ENCODE data around the gene VAPB.
"Not testable (repeated sequence)": the region's sequence is repeated elsewhere in the genome, so short reads cannot be mapped to it uniquely, and the experiment has no call there.

VAPB gene

DNA sequence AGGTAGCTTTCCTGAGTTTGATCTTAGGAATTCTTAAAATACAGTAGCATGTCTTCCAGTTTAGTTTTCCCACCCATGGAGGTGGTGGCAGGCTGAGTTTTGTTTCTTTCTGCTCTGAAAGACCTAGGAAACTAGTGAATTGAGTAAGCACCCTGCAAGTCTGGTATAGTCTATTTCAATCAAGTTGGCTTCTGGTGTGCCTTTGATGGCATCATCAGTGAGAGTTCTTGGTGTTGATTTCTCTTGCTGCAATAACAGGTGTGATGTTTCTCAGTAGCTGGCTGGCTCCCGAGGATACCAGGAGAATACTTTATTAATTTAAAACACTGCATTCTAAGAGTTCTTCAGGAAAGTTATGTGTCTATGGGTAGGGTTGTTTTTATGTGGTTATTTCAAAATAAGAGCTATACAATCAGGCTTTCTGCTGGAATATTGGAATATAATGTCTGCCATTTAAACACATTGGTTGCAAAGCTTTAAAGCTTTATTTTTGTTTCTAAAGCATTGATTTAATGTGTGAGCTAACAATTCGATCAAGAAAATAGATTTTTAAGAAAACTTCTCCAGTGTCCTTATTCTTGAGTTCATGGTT, 19.0 kb downstream of the VAPB start:
- no peak for DNase-seq

GRCh38 chr20:58408603-58409246, 19.7 kb downstream of the VAPB start:
- DNase-seq: no peak

- DNase-seq: not testable (repeated sequence)
Measured at GRCh38 chr20:58414216-58414615, 25.2 kb downstream of the VAPB start.

- DNase-seq: not testable (repeated sequence)
Measured at GRCh38 chr20:58414786-58415185, 25.8 kb downstream of the VAPB start.

DNA sequence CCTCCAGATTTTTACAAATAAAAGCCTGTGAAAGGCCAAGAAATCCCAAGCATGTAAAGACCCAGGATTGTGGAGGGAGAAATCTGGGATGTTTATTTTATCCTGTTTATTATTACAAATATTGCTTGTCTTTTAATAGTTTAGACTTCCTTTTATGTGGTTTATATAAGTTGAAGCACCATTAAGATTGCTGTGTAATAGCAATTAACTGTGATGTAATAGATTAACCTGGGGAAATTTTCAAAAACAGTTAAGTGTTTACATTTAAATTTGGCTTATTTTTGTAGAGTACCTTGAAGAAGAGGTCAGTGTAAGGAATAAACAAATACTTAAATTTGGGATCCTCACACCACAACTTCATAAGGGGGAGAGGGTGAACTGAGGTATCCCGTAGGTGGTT, 27.0 kb downstream of the VAPB start:
- no peak for DNase-seq

GRCh38 chr20:58416835-58417234, 27.8 kb downstream of the VAPB start:
- no peak for DNase-seq

DNA sequence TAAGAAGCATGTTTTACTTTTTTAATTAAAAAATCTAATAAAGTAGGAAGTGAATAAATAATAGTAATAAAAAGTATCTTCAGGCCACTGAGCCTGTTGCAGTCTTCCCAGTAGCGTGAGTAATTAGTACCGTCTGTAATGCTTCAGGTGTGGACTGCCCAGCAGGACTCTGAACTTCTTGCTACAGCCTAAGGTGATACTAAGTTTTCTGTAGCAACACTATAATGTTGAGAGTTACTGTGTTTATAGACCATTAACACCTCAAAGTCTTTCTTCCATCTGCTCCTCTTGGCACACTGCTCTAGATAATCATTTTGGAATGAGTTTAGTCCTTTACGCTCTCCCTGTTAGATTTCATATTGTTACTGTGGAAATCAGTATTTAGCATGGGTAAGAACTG, 28.4 kb downstream of the VAPB start:
- DNase-seq: no peak

GRCh38 chr20:58418949-58419748, 30.1 kb downstream of the VAPB start:
- no peak for DNase-seq

DNA sequence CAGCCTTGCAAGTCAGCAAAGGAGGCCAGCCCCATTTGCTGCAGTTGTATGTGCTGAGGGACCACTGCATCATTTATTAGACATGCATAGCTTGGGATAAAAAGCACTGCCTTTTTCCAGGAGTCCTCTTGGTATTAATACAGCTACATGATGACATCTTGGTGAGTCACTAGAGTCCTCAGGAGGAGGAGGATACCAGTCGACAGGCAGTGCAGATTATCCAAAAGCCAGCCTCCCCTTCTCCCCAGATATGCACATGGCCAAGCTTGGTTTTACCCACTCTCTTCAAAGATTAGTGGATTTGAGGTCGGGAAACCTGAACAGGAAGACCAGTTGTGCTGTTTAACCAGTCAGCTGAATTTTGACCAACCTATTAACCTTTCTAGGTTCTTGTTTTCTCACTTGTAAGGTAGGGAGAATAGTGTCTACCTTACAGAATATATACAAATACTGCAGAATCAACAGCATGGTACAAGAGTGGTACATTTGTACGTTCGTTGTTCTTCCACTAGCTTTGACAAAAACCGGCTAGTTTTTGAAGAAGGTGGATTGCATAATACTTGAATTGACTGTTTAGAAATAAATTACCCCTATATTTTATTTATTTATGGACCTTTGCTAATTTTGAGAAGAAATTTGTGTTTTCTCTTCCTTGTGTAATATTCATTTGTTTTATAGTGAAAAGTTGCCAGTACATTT, 31.9 kb downstream of the VAPB start:
- no peak for DNase-seq

DNA sequence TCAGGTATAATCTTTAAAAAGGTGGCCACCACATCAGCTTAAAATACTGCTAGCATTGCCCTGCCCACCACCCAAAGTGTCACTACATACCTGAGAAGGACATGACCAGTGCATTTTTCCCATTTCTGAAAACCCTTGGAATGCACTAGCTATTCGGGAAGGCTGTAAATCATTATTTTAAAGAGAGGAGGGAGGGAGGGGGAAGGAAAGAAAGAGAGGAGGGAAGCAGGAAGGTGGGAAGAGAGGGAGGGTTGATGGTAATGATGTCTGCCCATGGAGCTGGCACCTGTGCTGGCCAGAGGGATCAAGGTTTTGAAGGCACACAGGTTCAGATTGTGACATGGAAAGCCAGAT, 32.4 kb downstream of the VAPB start:
- no peak for DNase-seq

- DNase-seq: no peak
Measured at GRCh38 chr20:58424218-58424969, 35.4 kb downstream of the VAPB start.

GRCh38 chr20:58427571-58427970, 38.5 kb downstream of the VAPB start:
- DNase-seq: not testable (repeated sequence)

GRCh38 chr20:58428364-58428763, 39.3 kb downstream of the VAPB start:
- DNase-seq: no peak

DNA sequence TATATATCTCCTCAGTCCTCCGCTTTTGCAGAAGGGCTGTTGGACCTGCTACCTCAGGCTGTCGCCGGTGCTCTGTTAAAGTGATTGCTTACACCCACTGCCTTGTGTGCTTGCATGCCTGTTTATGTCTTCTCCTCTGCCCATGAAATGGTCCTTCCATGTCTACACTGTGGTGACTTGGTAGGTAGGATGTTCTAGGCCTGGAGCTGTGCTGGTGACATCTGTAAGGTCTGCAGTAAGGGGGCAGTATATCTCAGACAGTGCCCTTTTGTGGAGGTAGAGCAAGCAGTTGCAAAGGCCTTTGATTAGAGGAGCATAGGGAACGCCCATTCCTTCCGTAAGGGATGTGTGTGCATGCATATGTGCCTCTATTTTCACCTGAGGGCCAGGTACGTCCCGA, 40.3 kb downstream of the VAPB start:
- no peak for DNase-seq

- no peak for DNase-seq
Measured at GRCh38 chr20:58431134-58431533, 42.1 kb downstream of the VAPB start.

- no peak for DNase-seq
Measured at GRCh38 chr20:58432186-58432954, 43.3 kb downstream of the VAPB start.

- no peak for DNase-seq
Measured at GRCh38 chr20:58433029-58433647, 44.1 kb downstream of the VAPB start.

DNA sequence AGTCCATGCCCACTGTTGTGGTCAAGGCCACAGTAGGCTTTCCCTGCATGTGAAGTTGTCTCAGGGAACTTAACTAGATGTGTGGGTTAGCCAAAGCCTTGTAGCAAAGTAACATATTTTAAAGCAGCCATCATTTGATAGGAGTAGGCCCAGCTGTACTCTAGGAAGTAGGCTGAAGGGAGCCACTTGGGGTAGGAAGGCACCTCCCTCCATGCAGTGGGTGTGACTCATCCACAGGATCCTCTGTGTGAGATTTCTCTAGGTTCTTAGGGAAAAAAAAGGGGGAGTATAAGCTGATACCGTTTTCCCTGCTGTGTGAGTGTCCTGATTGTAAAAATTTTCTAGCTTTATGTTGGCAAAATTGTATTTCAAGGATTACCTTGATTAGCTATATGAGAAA, 44.7 kb downstream of the VAPB start:
- no peak for DNase-seq

DNA sequence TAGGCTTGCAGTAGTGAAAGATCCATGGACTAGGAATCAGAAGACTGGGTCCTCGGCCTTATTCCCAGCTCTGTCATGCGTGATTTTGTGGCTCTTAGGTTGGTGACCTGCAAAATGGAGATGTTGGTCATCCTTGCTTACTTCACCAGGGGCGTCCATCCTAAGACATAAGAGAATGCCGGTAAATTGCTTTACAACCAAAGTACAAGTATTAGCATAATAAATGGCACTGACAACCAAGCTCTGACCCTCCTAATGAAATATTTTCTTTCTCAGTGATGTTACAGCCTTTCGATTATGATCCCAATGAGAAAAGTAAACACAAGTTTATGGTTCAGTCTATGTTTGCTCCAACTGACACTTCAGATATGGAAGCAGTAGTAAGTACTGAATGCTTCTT, 45.3 kb downstream of the VAPB start:
- no peak for DNase-seq

GRCh38 chr20:58435237-58435636, 46.2 kb downstream of the VAPB start:
- no peak for DNase-seq

GRCh38 chr20:58436868-58437645, 48.0 kb downstream of the VAPB start:
- DNase-seq: no peak
